Transverse colon (tissue), 4 donors: ENCODE results near the gene SUFU. TPM values are rescaled to one million over a fixed set of nuclear protein-coding genes. Genes with fewer than 3 reads are reported as not detected.

Experiments used
- DNase-seq: peaks from one replicate; pipeline ENCODE4 v3.0.0-alpha.2; 2019
- H3K27ac ChIP-seq, 4 donors: fragments of 200-600 bp; sonication (generic); 2 replicates each; pipeline ENCODE4 v1.5.1; 2016 to 2018; ENCODE audit warnings: inconsistent platforms in 4 of 4
- H3K27me3 ChIP-seq: fragments of 200-600 bp; sonication (generic); 2 replicates; pipeline ENCODE4 v1.5.1; 2017; ENCODE audit warnings: inconsistent platforms
- H3K36me3 ChIP-seq, 4 donors: fragments of 200-600 bp; sonication (generic); 2 replicates each; pipeline ENCODE4 v1.5.1; 2017 to 2019; ENCODE audit warnings: inconsistent platforms in 4 of 4
- H3K4me1 ChIP-seq, 4 donors: fragments of 200-600 bp; sonication (generic); 2 replicates each; pipeline ENCODE4 v1.5.1; 2017 to 2020; ENCODE audit warnings: inconsistent platforms in 4 of 4
- H3K4me3 ChIP-seq, 4 donors: fragments of 200-600 bp; sonication (generic); 1 replicate in 1 of 4; 2 replicates in 3 of 4; pipeline versions ENCODE4 v1.5.1 to v1.6.1; 2017 to 2019; ENCODE audit warnings: inconsistent platforms in 4 of 4
- H3K9me3 ChIP-seq, 2 donors: fragments of 200-600 bp; sonication (generic); 2 replicates each; pipeline ENCODE4 v1.5.1; 2017 to 2019; ENCODE audit warnings: inconsistent platforms in 2 of 2
- CTCF ChIP-seq, 5 experiments: fragments of 200-600 bp in 3 of 5; fragments of 450-650 bp in 2 of 5; sonication (generic) in 3 of 5; IDR thresholded peaks; 1 replicate in 2 of 5; 2 replicates in 3 of 5; pipeline ENCODE4 v1.5.1; 2016 to 2017; ENCODE audit warnings: antibody characterized with exemption in 5 of 5, inconsistent platforms in 3 of 5, mild to moderate bottlenecking in 2 of 5, moderate library complexity in 1 of 5
- EP300 ChIP-seq: sonication (generic); formaldehyde crosslinking; IDR thresholded peaks from one replicate; pipeline ENCODE4 v1.6.1; 2017; ENCODE audit warnings: antibody characterized with exemption, low read depth
- POLR2A ChIP-seq: fragments of 450-650 bp; IDR thresholded peaks from one replicate; pipeline ENCODE4 v1.6.1; 2016; ENCODE audit warnings: antibody characterized with exemption, mild to moderate bottlenecking, moderate library complexity
- POLR2AphosphoS5 ChIP-seq, 3 donors: sonication (generic); formaldehyde crosslinking; IDR thresholded peaks; one replicate each; pipeline ENCODE4 v1.6.1; 2016; ENCODE audit warnings: antibody characterized with exemption in 3 of 3
- WGBS, 2 donors: methylation state at CpG; one replicate each; pipeline ENCODE4 v1.1.5; 2018; ENCODE audit warnings: low coverage in 1 of 2; 5-methylcytosine and 5-hydroxymethylcytosine counted together
- in situ Hi-C, 4 donors: fragments of 200-750 bp; cut with MboI; loops; one replicate each; pipeline versions ENCODE4 v1.15.0 to v1.15.1; 2017; ENCODE audit warnings: low sequenced_read_pairs in 3 of 4, low pct_ligation_motif_present in 1 of 4, low pct_unique_long_range_greater_than_20kb in 1 of 4
- intact Hi-C: fragments of 100-400 bp; cut with DNase I; formaldehyde crosslinking; loops from one replicate; pipeline ENCODE4 v1.15.1; 2023; ENCODE audit warnings: low total_unique reads
- total RNA-seq, 4 donors: library from RNA; depleted of rRNA; stranded (reverse); fragments of >200 nt; gene quantifications; one replicate each; pipeline ENCODE4 v1.1.0, GENCODE V29; 2016

Gene SUFU
- total RNA-seq, 4 donors from 2014 or later: 5.4 to 13.8 (median 6.6) TPM

GRCh38 chr10:102611514-102612087 lies 107.8 kb downstream of the SUFU start:
- no peak for DNase-seq
- Histone ChIP-seq H3K27ac (peak overlapping the region; percentile 33 to 73 (median 60)), H3K27me3 (no peaks in the 10 kb centered on the region), H3K4me3 (no peak overlapping the region), H3K4me1 (peaks cover 14 to 35% (median 29%) of the 10 kb centered on the region in 4 donors), H3K9me3 (no peaks in the 10 kb centered on the region), H3K36me3 (no peaks in the 10 kb centered on the region)
- intact Hi-C loops (no loop called here), in situ Hi-C loops (no loop called here)
- TF ChIP-seq POLR2A (no peak), CTCF (IDR thresholded peaks at IDR 0.05) (no peak), EP300 (no peak), POLR2AphosphoS5 (IDR thresholded peaks at IDR 0.05) (no peak)
- 56 to 58% methylated on average over 3 to 4 of the region's 4 CpGs for WGBS, 2 donors

- no peak overlapping the region for H3K4me3 ChIP-seq
- no peak for DNase-seq
- in situ Hi-C loops: no loop called here
- intact Hi-C loops: no loop called here
- H3K27ac ChIP-seq: peak overlapping the region; percentile 56 to 73 (median 62)
- 89 to 100% methylated on average over 4 to 8 of the region's 8 CpGs for WGBS, 2 donors
- TF ChIP-seq POLR2A: no peak
- no peak for TF ChIP-seq EP300
- no peak for TF ChIP-seq CTCF (IDR thresholded peaks at IDR 0.05)
- no peak for TF ChIP-seq POLR2AphosphoS5 (IDR thresholded peaks at IDR 0.05)
- peaks cover 16 to 38% (median 31%) of the 10 kb centered on the region in 4 donors for H3K4me1 ChIP-seq
- H3K36me3 ChIP-seq: peaks cover 0 to 3% (median 0%) of the 10 kb centered on the region in 4 donors
- H3K9me3 ChIP-seq: no peaks in the 10 kb centered on the region
- no peaks in the 10 kb centered on the region for H3K27me3 ChIP-seq
Measured at GRCh38 chr10:102612964-102613275, 109.1 kb downstream of the SUFU start.

- Histone ChIP-seq H3K36me3 (peaks cover 0 to 3% (median 0%) of the 10 kb centered on the region in 4 donors), H3K4me1 (peaks cover 16 to 40% (median 31%) of the 10 kb centered on the region in 4 donors), H3K9me3 (no peaks in the 10 kb centered on the region), H3K4me3 (no peak overlapping the region), H3K27ac (peak overlapping the region; percentile 56 to 73 (median 62)), H3K27me3 (no peaks in the 10 kb centered on the region)
- 85% methylated on average over 7 of the region's 7 CpGs; no CpG with 5 or more reads in 1 of the 2 donors for WGBS, 2 donors
- in situ Hi-C loops (no loop called here), intact Hi-C loops (no loop called here)
- no peak for DNase-seq
- TF ChIP-seq POLR2AphosphoS5 (IDR thresholded peaks at IDR 0.05) (no peak), POLR2A (no peak), EP300 (no peak), CTCF (IDR thresholded peaks at IDR 0.05) (no peak)
Measured at GRCh38 chr10:102613286-102613685, 109.5 kb downstream of the SUFU start.

GRCh38 chr10:102613785-102614184 lies 110.0 kb downstream of the SUFU start:
- Histone ChIP-seq H3K27me3 (no peaks in the 10 kb centered on the region), H3K27ac (peak overlapping the region; percentile 56 to 73 (median 62)), H3K4me3 (no peak overlapping the region), H3K36me3 (peaks cover 0 to 3% (median 0%) of the 10 kb centered on the region in 4 donors), H3K9me3 (no peaks in the 10 kb centered on the region), H3K4me1 (peaks cover 16 to 42% (median 31%) of the 10 kb centered on the region in 4 donors)
- in situ Hi-C loops: no loop called here
- intact Hi-C loops: no loop called here
- WGBS, 2 donors: 74% methylated on average over 7 of the region's 8 CpGs; no CpG with 5 or more reads in 1 of the 2 donors
- no peak for TF ChIP-seq EP300
- no peak for TF ChIP-seq CTCF (IDR thresholded peaks at IDR 0.05)
- TF ChIP-seq POLR2A: no peak
- no peak for DNase-seq
